ENCODE data around the gene ATXN7.

Gene ATXN7

GRCh38 chr3:63945558-63946096, 82.0 kb downstream of the ATXN7 start:
- no peaks in the 10 kb centered on the region for H3K9me3 ChIP-seq (ENCODE audit: control insufficient read depth, insufficient read depth, low read length)
- H3K9ac ChIP-seq (ENCODE audit: low read depth, low read length): no peak overlapping the region
- no peaks in the 10 kb centered on the region for H3K27me3 ChIP-seq (ENCODE audit: control insufficient read depth, insufficient read depth, low read length)
- H3K36me3 ChIP-seq (ENCODE audit: control insufficient read depth, insufficient read depth, low read length): no peaks in the 10 kb centered on the region
- no peak overlapping the region for H3K4me3 ChIP-seq (ENCODE audit: low read depth, low read length)
- H3K4me1 ChIP-seq (ENCODE audit: control insufficient read depth, insufficient read depth, low read length): no peaks in the 10 kb centered on the region

- Histone ChIP-seq H3K9ac (ENCODE audit: low read depth, low read length) (no peak overlapping the region), H3K4me1 (ENCODE audit: control insufficient read depth, insufficient read depth, low read length) (peaks cover 9% of the 10 kb centered on the region), H3K36me3 (ENCODE audit: control insufficient read depth, insufficient read depth, low read length) (no peaks in the 10 kb centered on the region), H3K9me3 (ENCODE audit: control insufficient read depth, insufficient read depth, low read length) (no peaks in the 10 kb centered on the region), H3K27me3 (ENCODE audit: control insufficient read depth, insufficient read depth, low read length) (no peaks in the 10 kb centered on the region), H3K4me3 (ENCODE audit: low read depth, low read length) (no peak overlapping the region)
Observed at GRCh38 chr3:63946753-63947152, 83.1 kb downstream of the ATXN7 start.

- Histone ChIP-seq H3K9me3 (ENCODE audit: control insufficient read depth, insufficient read depth, low read length) (no peaks in the 10 kb centered on the region), H3K4me3 (ENCODE audit: low read depth, low read length) (no peak overlapping the region), H3K4me1 (ENCODE audit: control insufficient read depth, insufficient read depth, low read length) (peaks cover 13% of the 10 kb centered on the region), H3K36me3 (ENCODE audit: control insufficient read depth, insufficient read depth, low read length) (no peaks in the 10 kb centered on the region), H3K9ac (ENCODE audit: low read depth, low read length) (no peak overlapping the region), H3K27me3 (ENCODE audit: control insufficient read depth, insufficient read depth, low read length) (no peaks in the 10 kb centered on the region)
Observed at GRCh38 chr3:63947594-63947993, 83.9 kb downstream of the ATXN7 start.

- Histone ChIP-seq H3K9me3 (ENCODE audit: control insufficient read depth, insufficient read depth, low read length) (no peaks in the 10 kb centered on the region), H3K36me3 (ENCODE audit: control insufficient read depth, insufficient read depth, low read length) (no peaks in the 10 kb centered on the region), H3K4me3 (ENCODE audit: low read depth, low read length) (no peak overlapping the region), H3K4me1 (ENCODE audit: control insufficient read depth, insufficient read depth, low read length) (peaks cover 13% of the 10 kb centered on the region), H3K27me3 (ENCODE audit: control insufficient read depth, insufficient read depth, low read length) (no peaks in the 10 kb centered on the region), H3K9ac (ENCODE audit: low read depth, low read length) (no peak overlapping the region)
Observed at GRCh38 chr3:63949005-63949404, 85.3 kb downstream of the ATXN7 start.

- no peak overlapping the region for H3K9ac ChIP-seq (ENCODE audit: low read depth, low read length)
- H3K4me3 ChIP-seq (ENCODE audit: low read depth, low read length): no peak overlapping the region
- no peaks in the 10 kb centered on the region for H3K36me3 ChIP-seq (ENCODE audit: control insufficient read depth, insufficient read depth, low read length)
- no peaks in the 10 kb centered on the region for H3K27me3 ChIP-seq (ENCODE audit: control insufficient read depth, insufficient read depth, low read length)
- H3K4me1 ChIP-seq (ENCODE audit: control insufficient read depth, insufficient read depth, low read length): peaks cover 21% of the 10 kb centered on the region
- H3K9me3 ChIP-seq (ENCODE audit: control insufficient read depth, insufficient read depth, low read length): no peaks in the 10 kb centered on the region
Observed at GRCh38 chr3:63950698-63951097, 87.0 kb downstream of the ATXN7 start.

- Histone ChIP-seq H3K9me3 (ENCODE audit: control insufficient read depth, insufficient read depth, low read length) (no peaks in the 10 kb centered on the region), H3K27me3 (ENCODE audit: control insufficient read depth, insufficient read depth, low read length) (no peaks in the 10 kb centered on the region), H3K4me1 (ENCODE audit: control insufficient read depth, insufficient read depth, low read length) (peaks cover 22% of the 10 kb centered on the region), H3K4me3 (ENCODE audit: low read depth, low read length) (no peak overlapping the region), H3K36me3 (ENCODE audit: control insufficient read depth, insufficient read depth, low read length) (no peaks in the 10 kb centered on the region), H3K9ac (ENCODE audit: low read depth, low read length) (no peak overlapping the region)
Observed at GRCh38 chr3:63951492-63952247, 88.0 kb downstream of the ATXN7 start.

- H3K9me3 ChIP-seq (ENCODE audit: control insufficient read depth, insufficient read depth, low read length): no peaks in the 10 kb centered on the region
- no peak overlapping the region for H3K9ac ChIP-seq (ENCODE audit: low read depth, low read length)
- no peaks in the 10 kb centered on the region for H3K36me3 ChIP-seq (ENCODE audit: control insufficient read depth, insufficient read depth, low read length)
- no peak overlapping the region for H3K4me3 ChIP-seq (ENCODE audit: low read depth, low read length)
- no peaks in the 10 kb centered on the region for H3K27me3 ChIP-seq (ENCODE audit: control insufficient read depth, insufficient read depth, low read length)
- H3K4me1 ChIP-seq (ENCODE audit: control insufficient read depth, insufficient read depth, low read length): peaks cover 26% of the 10 kb centered on the region
Observed at GRCh38 chr3:63952248-63952594, 88.6 kb downstream of the ATXN7 start.

GRCh38 chr3:63954182-63954581, 90.5 kb downstream of the ATXN7 start:
- H3K4me1 ChIP-seq (ENCODE audit: control insufficient read depth, insufficient read depth, low read length): peaks cover 28% of the 10 kb centered on the region
- H3K9ac ChIP-seq (ENCODE audit: low read depth, low read length): no peak overlapping the region
- H3K27me3 ChIP-seq (ENCODE audit: control insufficient read depth, insufficient read depth, low read length): no peaks in the 10 kb centered on the region
- H3K36me3 ChIP-seq (ENCODE audit: control insufficient read depth, insufficient read depth, low read length): no peaks in the 10 kb centered on the region
- H3K4me3 ChIP-seq (ENCODE audit: low read depth, low read length): no peak overlapping the region
- H3K9me3 ChIP-seq (ENCODE audit: control insufficient read depth, insufficient read depth, low read length): no peaks in the 10 kb centered on the region

- Histone ChIP-seq H3K9me3 (ENCODE audit: control insufficient read depth, insufficient read depth, low read length) (no peaks in the 10 kb centered on the region), H3K4me1 (ENCODE audit: control insufficient read depth, insufficient read depth, low read length) (peaks cover 31% of the 10 kb centered on the region), H3K9ac (ENCODE audit: low read depth, low read length) (no peak overlapping the region), H3K27me3 (ENCODE audit: control insufficient read depth, insufficient read depth, low read length) (no peaks in the 10 kb centered on the region), H3K36me3 (ENCODE audit: control insufficient read depth, insufficient read depth, low read length) (no peaks in the 10 kb centered on the region), H3K4me3 (ENCODE audit: low read depth, low read length) (no peak overlapping the region)
Observed at GRCh38 chr3:63955036-63955650, 91.5 kb downstream of the ATXN7 start.

GRCh38 chr3:63955830-63956545, 92.3 kb downstream of the ATXN7 start:
- peaks cover 33% of the 10 kb centered on the region for H3K4me1 ChIP-seq (ENCODE audit: control insufficient read depth, insufficient read depth, low read length)
- no peaks in the 10 kb centered on the region for H3K36me3 ChIP-seq (ENCODE audit: control insufficient read depth, insufficient read depth, low read length)

GRCh38 chr3:63959146-63959545, 95.5 kb downstream of the ATXN7 start:
- Histone ChIP-seq H3K36me3 (ENCODE audit: control insufficient read depth, insufficient read depth, low read length) (no peaks in the 10 kb centered on the region), H3K27me3 (ENCODE audit: control insufficient read depth, insufficient read depth, low read length) (no peaks in the 10 kb centered on the region), H3K9ac (ENCODE audit: low read depth, low read length) (no peak overlapping the region), H3K4me1 (ENCODE audit: control insufficient read depth, insufficient read depth, low read length) (peaks cover 22% of the 10 kb centered on the region), H3K4me3 (ENCODE audit: low read depth, low read length) (no peak overlapping the region), H3K9me3 (ENCODE audit: control insufficient read depth, insufficient read depth, low read length) (no peaks in the 10 kb centered on the region)

More at GRCh38 chr3:63955830-63956545, 92.3 kb downstream of the ATXN7 start:
- Histone ChIP-seq H3K27me3 (ENCODE audit: control insufficient read depth, insufficient read depth, low read length) (no peaks in the 10 kb centered on the region), H3K9me3 (ENCODE audit: control insufficient read depth, insufficient read depth, low read length) (no peaks in the 10 kb centered on the region), H3K4me3 (ENCODE audit: low read depth, low read length) (no peak overlapping the region), H3K9ac (ENCODE audit: low read depth, low read length) (no peak overlapping the region)

Data from iPS-15b (cell line).